Uterus (tissue), 4 donors: ENCODE data around the gene VSIR. TPM values are rescaled to one million over a fixed set of nuclear protein-coding genes. Genes with fewer than 3 reads are reported as not detected.

Experiments used
- DNase-seq, 2 donors: peaks; one replicate each; pipeline ENCODE4 v3.0.0-alpha.2; 2019 to 2020
- H3K27ac ChIP-seq, 2 donors: fragments of 200-600 bp; sonication (generic); 1 replicate in 1 of 2; 2 replicates in 1 of 2; pipeline ENCODE4 v1.5.1; 2016 to 2018
- H3K27me3 ChIP-seq, 2 donors: fragments of 200-600 bp; sonication (generic); one replicate each; pipeline ENCODE4 v1.5.1; 2018 to 2019; ENCODE audit warnings: control low read depth in 1 of 2
- H3K36me3 ChIP-seq, 2 donors: fragments of 200-600 bp; sonication (generic); one replicate each; pipeline ENCODE4 v1.5.1; 2019; ENCODE audit warnings: control low read depth in 1 of 2
- H3K4me1 ChIP-seq, 2 donors: fragments of 200-600 bp; sonication (generic); one replicate each; pipeline ENCODE4 v1.5.1; 2018 to 2019; ENCODE audit warnings: control low read depth in 1 of 2
- H3K4me3 ChIP-seq, 2 donors: fragments of 200-600 bp; sonication (generic); 1 replicate in 1 of 2; 2 replicates in 1 of 2; pipeline ENCODE4 v1.5.1; 2018 to 2019; ENCODE audit warnings: mild to moderate bottlenecking in 1 of 2
- H3K9me3 ChIP-seq, 2 donors: fragments of 200-600 bp; sonication (generic); one replicate each; pipeline ENCODE4 v1.5.1; 2019; ENCODE audit warnings: control low read depth in 1 of 2
- CTCF ChIP-seq, 4 experiments: fragments of 200-600 bp in 2 of 4; fragments of 450-650 bp in 2 of 4; sonication (generic) in 2 of 4; IDR thresholded peaks; one replicate each; pipeline ENCODE4 v1.5.1; 2016 to 2019; ENCODE audit warnings: antibody characterized with exemption in 4 of 4, mild to moderate bottlenecking in 2 of 4, moderate library complexity in 1 of 4
- POLR2A ChIP-seq, 2 donors: fragments of 450-650 bp; IDR thresholded peaks; one replicate each; pipeline ENCODE4 v1.6.1; 2016; ENCODE audit warnings: antibody characterized with exemption in 2 of 2, mild to moderate bottlenecking in 1 of 2, moderate library complexity in 1 of 2
- intact Hi-C: fragments of 100-400 bp; cut with DNase I; formaldehyde crosslinking; loops from one replicate; pipeline ENCODE4 v1.15.1; 2023; ENCODE audit warnings: low total_unique reads
- total RNA-seq, 4 donors: library from RNA; depleted of rRNA in 3 of 4; stranded (reverse); fragments of >200 nt in 3 of 4; gene quantifications; one replicate each; pipeline versions ENCODE4 v1.1.0 to v1.2.4, GENCODE V29; 2014 to 2023
- donor health status: DM: yes; HTN: yes; CAD: no.

The VSIR gene
- total RNA-seq, 4 donors from 2014 or later = 18.9 to 127 (median 36.7) TPM

GRCh38 chr10:71782917-71783490 is 9.7 kb upstream of the VSIR start:
- no peaks in the 10 kb centered on the region for H3K36me3 ChIP-seq
- H3K27ac ChIP-seq = no peak overlapping the region
- no peaks in the 10 kb centered on the region for H3K4me1 ChIP-seq
- no peak for DNase-seq
- intact Hi-C loops = no loop called here
- H3K27me3 ChIP-seq = no peaks in the 10 kb centered on the region
- TF ChIP-seq POLR2A (IDR thresholded peaks at IDR 0.05) = no peak
- no peak for TF ChIP-seq CTCF (IDR thresholded peaks at IDR 0.05)
- no peaks in the 10 kb centered on the region for H3K9me3 ChIP-seq
- no peak overlapping the region for H3K4me3 ChIP-seq

GRCh38 chr10:71782221-71782916 is 9.0 kb upstream of the VSIR start:
- no peak for DNase-seq
- Histone ChIP-seq H3K4me3 (no peak overlapping the region), H3K27ac (no peak overlapping the region), H3K27me3 (no peaks in the 10 kb centered on the region), H3K9me3 (no peaks in the 10 kb centered on the region), H3K4me1 (no peaks in the 10 kb centered on the region), H3K36me3 (no peaks in the 10 kb centered on the region)
- intact Hi-C loops = no loop called here
- TF ChIP-seq CTCF (IDR thresholded peaks at IDR 0.05) (no peak), POLR2A (IDR thresholded peaks at IDR 0.05) (no peak)

GRCh38 chr10:71780719-71781118 is 7.4 kb upstream of the VSIR start:
- no peak overlapping the region for H3K4me3 ChIP-seq
- intact Hi-C loops = no loop called here
- no peaks in the 10 kb centered on the region for H3K4me1 ChIP-seq
- H3K27ac ChIP-seq = no peak overlapping the region
- TF ChIP-seq CTCF (IDR thresholded peaks at IDR 0.05) (no peak), POLR2A (IDR thresholded peaks at IDR 0.05) (no peak)
- H3K9me3 ChIP-seq = no peaks in the 10 kb centered on the region
- H3K36me3 ChIP-seq = no peaks in the 10 kb centered on the region
- DNase-seq = no peak
- H3K27me3 ChIP-seq = no peaks in the 10 kb centered on the region

GRCh38 chr10:71780156-71780555 is 6.8 kb upstream of the VSIR start:
- Histone ChIP-seq H3K4me1 (no peaks in the 10 kb centered on the region), H3K27ac (no peak overlapping the region), H3K9me3 (no peaks in the 10 kb centered on the region), H3K27me3 (no peaks in the 10 kb centered on the region), H3K4me3 (no peak overlapping the region), H3K36me3 (no peaks in the 10 kb centered on the region)
- DNase-seq = no peak
- TF ChIP-seq CTCF (IDR thresholded peaks at IDR 0.05) (no peak), POLR2A (IDR thresholded peaks at IDR 0.05) (no peak)
- intact Hi-C loops = no loop called here

- Histone ChIP-seq H3K27me3 (no peaks in the 10 kb centered on the region), H3K36me3 (no peaks in the 10 kb centered on the region), H3K9me3 (no peaks in the 10 kb centered on the region), H3K4me1 (no peaks in the 10 kb centered on the region), H3K4me3 (no peak overlapping the region), H3K27ac (no peak overlapping the region)
- no peak for TF ChIP-seq POLR2A (IDR thresholded peaks at IDR 0.05)
- TF ChIP-seq CTCF (IDR thresholded peaks at IDR 0.05) = no peak
- intact Hi-C loops = no loop called here
- no peak for DNase-seq
These were observed 6.3 kb upstream of the VSIR start for GRCh38 chr10:71779641-71780040.
